Measurements from ENCODE around the gene SRD5A3. TPM values are rescaled to one million over a fixed set of nuclear protein-coding genes. Genes with fewer than 3 reads are reported as not detected.

SRD5A3 gene
- polyA plus RNA-seq, 1 donor from 2014 or later, result 6.2 TPM

DNA sequence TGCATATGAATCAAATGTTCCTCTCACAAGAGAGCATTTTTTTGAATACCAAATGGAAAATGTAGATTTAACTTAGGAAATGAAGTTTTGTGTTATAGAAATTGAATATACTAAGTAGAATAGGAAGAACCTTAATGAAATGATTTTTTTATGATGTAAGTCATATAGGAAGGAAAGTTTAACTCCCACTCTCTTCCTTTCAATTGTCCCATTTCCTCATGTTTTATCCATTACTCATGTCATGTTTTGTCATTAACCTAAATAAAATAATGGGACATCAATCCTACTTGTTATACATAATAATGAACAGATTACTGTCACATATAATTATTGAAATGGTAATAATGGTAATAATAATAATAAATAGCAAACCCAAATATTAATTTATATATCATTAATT lies 22.7 kb upstream of the SRD5A3 start:
- TF ChIP-seq, protein P1, sequence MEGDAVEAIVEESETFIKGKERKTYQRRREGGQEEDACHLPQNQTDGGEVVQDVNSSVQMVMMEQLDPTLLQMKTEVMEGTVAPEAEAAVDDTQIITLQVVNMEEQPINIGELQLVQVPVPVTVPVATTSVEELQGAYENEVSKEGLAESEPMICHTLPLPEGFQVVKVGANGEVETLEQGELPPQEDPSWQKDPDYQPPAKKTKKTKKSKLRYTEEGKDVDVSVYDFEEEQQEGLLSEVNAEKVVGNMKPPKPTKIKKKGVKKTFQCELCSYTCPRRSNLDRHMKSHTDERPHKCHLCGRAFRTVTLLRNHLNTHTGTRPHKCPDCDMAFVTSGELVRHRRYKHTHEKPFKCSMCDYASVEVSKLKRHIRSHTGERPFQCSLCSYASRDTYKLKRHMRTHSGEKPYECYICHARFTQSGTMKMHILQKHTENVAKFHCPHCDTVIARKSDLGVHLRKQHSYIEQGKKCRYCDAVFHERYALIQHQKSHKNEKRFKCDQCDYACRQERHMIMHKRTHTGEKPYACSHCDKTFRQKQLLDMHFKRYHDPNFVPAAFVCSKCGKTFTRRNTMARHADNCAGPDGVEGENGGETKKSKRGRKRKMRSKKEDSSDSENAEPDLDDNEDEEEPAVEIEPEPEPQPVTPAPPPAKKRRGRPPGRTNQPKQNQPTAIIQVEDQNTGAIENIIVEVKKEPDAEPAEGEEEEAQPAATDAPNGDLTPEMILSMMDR (IDR thresholded peaks at IDR 0.05; ENCODE audit: poor library complexity, severe bottlenecking), result no peak
- TF ChIP-seq POLR2AphosphoS5 (IDR thresholded peaks at IDR 0.05) (no peak), MXI1 (conservative IDR thresholded peaks at IDR 0.05; ENCODE audit: poor library complexity, severe bottlenecking) (no peak), EZH2 (IDR thresholded peaks at IDR 0.05; ENCODE audit: borderline replicate concordance, insufficient read depth, low read length, poor library complexity, severe bottlenecking) (no peak), EP300 (conservative IDR thresholded peaks at IDR 0.05; ENCODE audit: poor library complexity, severe bottlenecking) (no peak), RAD21 (conservative IDR thresholded peaks at IDR 0.05) (no peak), SMC3 (conservative IDR thresholded peaks at IDR 0.05; ENCODE audit: poor library complexity) (no peak), TAF1 (IDR thresholded peaks at IDR 0.05; ENCODE audit: low read depth) (no peak)
- TF ChIP-seq, protein P2, sequence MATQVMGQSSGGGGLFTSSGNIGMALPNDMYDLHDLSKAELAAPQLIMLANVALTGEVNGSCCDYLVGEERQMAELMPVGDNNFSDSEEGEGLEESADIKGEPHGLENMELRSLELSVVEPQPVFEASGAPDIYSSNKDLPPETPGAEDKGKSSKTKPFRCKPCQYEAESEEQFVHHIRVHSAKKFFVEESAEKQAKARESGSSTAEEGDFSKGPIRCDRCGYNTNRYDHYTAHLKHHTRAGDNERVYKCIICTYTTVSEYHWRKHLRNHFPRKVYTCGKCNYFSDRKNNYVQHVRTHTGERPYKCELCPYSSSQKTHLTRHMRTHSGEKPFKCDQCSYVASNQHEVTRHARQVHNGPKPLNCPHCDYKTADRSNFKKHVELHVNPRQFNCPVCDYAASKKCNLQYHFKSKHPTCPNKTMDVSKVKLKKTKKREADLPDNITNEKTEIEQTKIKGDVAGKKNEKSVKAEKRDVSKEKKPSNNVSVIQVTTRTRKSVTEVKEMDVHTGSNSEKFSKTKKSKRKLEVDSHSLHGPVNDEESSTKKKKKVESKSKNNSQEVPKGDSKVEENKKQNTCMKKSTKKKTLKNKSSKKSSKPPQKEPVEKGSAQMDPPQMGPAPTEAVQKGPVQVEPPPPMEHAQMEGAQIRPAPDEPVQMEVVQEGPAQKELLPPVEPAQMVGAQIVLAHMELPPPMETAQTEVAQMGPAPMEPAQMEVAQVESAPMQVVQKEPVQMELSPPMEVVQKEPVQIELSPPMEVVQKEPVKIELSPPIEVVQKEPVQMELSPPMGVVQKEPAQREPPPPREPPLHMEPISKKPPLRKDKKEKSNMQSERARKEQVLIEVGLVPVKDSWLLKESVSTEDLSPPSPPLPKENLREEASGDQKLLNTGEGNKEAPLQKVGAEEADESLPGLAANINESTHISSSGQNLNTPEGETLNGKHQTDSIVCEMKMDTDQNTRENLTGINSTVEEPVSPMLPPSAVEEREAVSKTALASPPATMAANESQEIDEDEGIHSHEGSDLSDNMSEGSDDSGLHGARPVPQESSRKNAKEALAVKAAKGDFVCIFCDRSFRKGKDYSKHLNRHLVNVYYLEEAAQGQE (IDR thresholded peaks at IDR 0.05; ENCODE audit: borderline replicate concordance), result no peak
- Histone ChIP-seq H2AFZ (ENCODE audit: low read depth, low read length) (no peak overlapping the region), H4K20me1 (ENCODE audit: insufficient read depth) (no peaks in the 10 kb centered on the region), H3K9me2 (ENCODE audit: insufficient read depth, low read length) (no peaks in the 10 kb centered on the region), H3K4me3 (ENCODE audit: low read length) (no peak overlapping the region), H3K27me3 (ENCODE audit: insufficient read depth, low read depth, low read length) (no peaks in the 10 kb centered on the region), H3K79me2 (replicated peaks; ENCODE audit: insufficient read depth, low read length) (no peaks in the 10 kb centered on the region), H3K9me3 (ENCODE audit: low read length) (no peaks in the 10 kb centered on the region), H3K36me3 (ENCODE audit: insufficient read depth, low read length) (no peaks in the 10 kb centered on the region), H3K9ac (ENCODE audit: low read length) (no peak overlapping the region), H3K27ac (ENCODE audit: low read length) (no peak overlapping the region), H3F3A (ENCODE audit: insufficient read depth, low read length, poor library complexity, severe bottlenecking) (no peaks in the 10 kb centered on the region), H3K4me2 (ENCODE audit: low read length) (no peak overlapping the region)

DNA sequence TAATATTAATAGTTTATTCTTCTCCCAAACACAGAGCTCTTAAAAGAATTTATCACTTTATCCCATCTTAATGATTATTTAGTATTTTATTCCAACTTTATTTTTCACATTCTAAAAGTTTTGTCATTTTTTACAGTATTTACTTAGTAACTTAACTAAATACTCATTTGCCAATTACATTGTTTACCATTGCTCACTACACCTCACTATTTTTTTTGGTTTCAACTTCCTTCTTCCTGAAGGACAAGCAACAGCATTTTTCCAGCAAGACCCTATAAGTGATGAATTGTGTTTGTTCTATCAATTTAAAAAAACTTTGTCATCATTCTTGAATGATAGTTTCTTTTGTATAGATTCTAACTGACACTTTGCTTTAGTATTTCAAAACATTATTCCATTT lies 19.4 kb upstream of the SRD5A3 start:
- Histone ChIP-seq H4K20me1 (ENCODE audit: insufficient read depth) (no peaks in the 10 kb centered on the region), H3K9ac (ENCODE audit: low read length) (no peak overlapping the region), H3F3A (ENCODE audit: insufficient read depth, low read length, poor library complexity, severe bottlenecking) (no peaks in the 10 kb centered on the region), H3K27ac (ENCODE audit: low read length) (no peak overlapping the region), H3K4me2 (ENCODE audit: low read length) (no peak overlapping the region), H3K27me3 (ENCODE audit: insufficient read depth, low read depth, low read length) (no peaks in the 10 kb centered on the region), H3K36me3 (ENCODE audit: insufficient read depth, low read length) (no peaks in the 10 kb centered on the region), H3K9me3 (ENCODE audit: low read length) (no peaks in the 10 kb centered on the region), H3K9me2 (ENCODE audit: insufficient read depth, low read length) (no peaks in the 10 kb centered on the region), H3K4me3 (ENCODE audit: low read length) (no peak overlapping the region), H3K79me2 (replicated peaks; ENCODE audit: insufficient read depth, low read length) (no peaks in the 10 kb centered on the region), H2AFZ (ENCODE audit: low read depth, low read length) (no peak overlapping the region)
- TF ChIP-seq POLR2AphosphoS5 (IDR thresholded peaks at IDR 0.05), result no peak
- no peak for TF ChIP-seq EZH2 (IDR thresholded peaks at IDR 0.05; ENCODE audit: borderline replicate concordance, insufficient read depth, low read length, poor library complexity, severe bottlenecking)
- no peak for TF ChIP-seq TAF1 (IDR thresholded peaks at IDR 0.05; ENCODE audit: low read depth)
- TF ChIP-seq, protein P1 (IDR thresholded peaks at IDR 0.05; ENCODE audit: poor library complexity, severe bottlenecking), result no peak
- TF ChIP-seq RAD21 (conservative IDR thresholded peaks at IDR 0.05), result no peak
- TF ChIP-seq, protein P2 (IDR thresholded peaks at IDR 0.05; ENCODE audit: borderline replicate concordance), result no peak
- TF ChIP-seq MXI1 (conservative IDR thresholded peaks at IDR 0.05; ENCODE audit: poor library complexity, severe bottlenecking), result no peak
- TF ChIP-seq EP300 (conservative IDR thresholded peaks at IDR 0.05; ENCODE audit: poor library complexity, severe bottlenecking), result no peak
- no peak for TF ChIP-seq SMC3 (conservative IDR thresholded peaks at IDR 0.05; ENCODE audit: poor library complexity)
